GM23338 (cell line): ENCODE results near the gene UBE3B. TPM values are rescaled to one million over a fixed set of nuclear protein-coding genes. Genes with fewer than 3 reads are reported as not detected.

Experiments used
- ATAC-seq: fragments of 200-7000 bp; cut with Tn5 transposase; 3 replicates; pipeline ENCODE4 v1.9.1; 2020
- DNase-seq: peaks from one replicate; pipeline ENCODE4 v3.0.0-alpha.2; 2015; ENCODE audit warnings: low spot score
- H2AFZ ChIP-seq: fragments of 200-600 bp; sonication (generic); 2 replicates; pipeline ENCODE4 v1.8.0; 2016; ENCODE audit warnings: antibody characterized with exemption, mild to moderate bottlenecking, moderate library complexity
- H3F3A ChIP-seq: fragments of 200-600 bp; sonication (generic); replicated peaks from 2 replicates; pipeline ENCODE4 v1.8.0; 2017; ENCODE audit warnings: antibody characterized with exemption, mixed run types, low read depth
- H3K27ac ChIP-seq: fragments of 200-600 bp; sonication (generic); 2 replicates; pipeline ENCODE4 v1.6.1; 2016; ENCODE audit warnings: low read depth
- H3K27me3 ChIP-seq: fragments of 200-600 bp; sonication (generic); 2 replicates; pipeline ENCODE4 v1.8.0; 2016; ENCODE audit warnings: mild to moderate bottlenecking, mixed run types, moderate library complexity; ENCODE audit not compliant: insufficient read depth
- H3K36me3 ChIP-seq: fragments of 200-600 bp; sonication (generic); 2 replicates; pipeline ENCODE4 v1.8.0; 2016; ENCODE audit warnings: mild to moderate bottlenecking; ENCODE audit not compliant: insufficient read depth
- H3K4me1 ChIP-seq: fragments of 200-600 bp; sonication (generic); 2 replicates; pipeline ENCODE4 v1.8.0; 2016; ENCODE audit warnings: mild to moderate bottlenecking, moderate library complexity; ENCODE audit not compliant: insufficient read depth
- H3K4me2 ChIP-seq: fragments of 200-600 bp; sonication (generic); 2 replicates; pipeline ENCODE4 v1.7.1; 2017; ENCODE audit warnings: mixed run types
- H3K4me3 ChIP-seq: fragments of 200-600 bp; sonication (generic); 2 replicates; pipeline ENCODE4 v1.6.1; 2016; ENCODE audit warnings: mixed run types
- H3K79me2 ChIP-seq: fragments of 200-600 bp; sonication (generic); replicated peaks from 2 replicates; pipeline ENCODE4 v1.8.0; 2017; ENCODE audit warnings: mild to moderate bottlenecking; ENCODE audit not compliant: insufficient read depth
- H3K9me2 ChIP-seq: fragments of 200-600 bp; sonication (generic); 2 replicates; pipeline ENCODE4 v1.8.0; 2017; ENCODE audit not compliant: insufficient read depth
- H4K20me1 ChIP-seq: fragments of 200-600 bp; sonication (generic); replicated peaks from 2 replicates; pipeline ENCODE4 v1.8.0; 2017; ENCODE audit warnings: mild to moderate bottlenecking; ENCODE audit not compliant: insufficient read depth
- H3K27ac Mint-ChIP-seq: 2 replicates; pipeline ENCODE4 v1.8.0; 2020; ENCODE audit warnings: inconsistent platforms, mild to moderate bottlenecking, moderate library complexity, mixed read lengths
- H3K27me3 Mint-ChIP-seq: 3 replicates; pipeline ENCODE4 v1.8.0; 2022; ENCODE audit warnings: low read depth, mild to moderate bottlenecking, moderate library complexity, mixed read lengths, inconsistent platforms; ENCODE audit not compliant: insufficient read depth, poor library complexity
- H3K36me3 Mint-ChIP-seq: 3 replicates; pipeline ENCODE4 v1.8.0; 2021; ENCODE audit warnings: low read depth, mild to moderate bottlenecking, inconsistent platforms, moderate library complexity, mixed read lengths
- H3K4me1 Mint-ChIP-seq: 3 replicates; pipeline ENCODE4 v1.8.0; 2020; ENCODE audit warnings: mild to moderate bottlenecking, inconsistent platforms, mixed read lengths
- H3K4me3 Mint-ChIP-seq: 3 replicates; pipeline ENCODE4 v1.8.0; 2021; ENCODE audit warnings: moderate library complexity, mild to moderate bottlenecking, inconsistent platforms, mixed read lengths
- H3K9me3 Mint-ChIP-seq: 3 replicates; pipeline ENCODE4 v1.8.0; 2020; ENCODE audit warnings: moderate library complexity, mild to moderate bottlenecking, inconsistent platforms, mixed read lengths
- CREB1 ChIP-seq: fragments of 250-450 bp; sonication (Bioruptor Pico); IDR thresholded peaks from 2 replicates; pipeline ENCODE4 v1.5.0; 2020; ENCODE audit warnings: low read depth, mild to moderate bottlenecking, moderate library complexity
- EZH2 ChIP-seq: fragments of 200-600 bp; sonication (generic); IDR thresholded peaks from one replicate; pipeline ENCODE4 v1.8.0; 2017; ENCODE audit warnings: antibody characterized with exemption, mild to moderate bottlenecking, low read depth; ENCODE audit not compliant: unreplicated experiment
- EZH2phosphoT487 ChIP-seq: fragments of 200-600 bp; sonication (generic); IDR thresholded peaks from one replicate; pipeline ENCODE4 v1.8.1; 2018; ENCODE audit warnings: antibody characterized with exemption; ENCODE audit not compliant: unreplicated experiment
- JUNB ChIP-seq: IDR thresholded peaks from one replicate; pipeline ENCODE4 v1.6.1; 2016; ENCODE audit warnings: antibody characterized with exemption; ENCODE audit not compliant: unreplicated experiment
- NANOG ChIP-seq: IDR thresholded peaks from 2 replicates; pipeline ENCODE4 v1.6.1; 2016; ENCODE audit warnings: antibody characterized with exemption, borderline replicate concordance
- POLR2AphosphoS5 ChIP-seq: IDR thresholded peaks from 2 replicates; pipeline ENCODE4 v1.6.1; 2016; ENCODE audit warnings: antibody characterized with exemption, low read depth
- STAT1 ChIP-seq: IDR thresholded peaks from one replicate; pipeline ENCODE4 v1.6.1; 2016; ENCODE audit warnings: antibody characterized with exemption; ENCODE audit not compliant: unreplicated experiment
- ZNF114 ChIP-seq: fragments of 250-450 bp; sonication (Bioruptor Pico); IDR thresholded peaks from 2 replicates; pipeline ENCODE4 v1.5.0; 2020; ENCODE audit warnings: mild to moderate bottlenecking, moderate library complexity
- ZNF331 ChIP-seq: fragments of 250-450 bp; sonication (Bioruptor Pico); IDR thresholded peaks from 2 replicates; pipeline ENCODE4 v1.5.0; 2020; ENCODE audit warnings: low read depth, mild to moderate bottlenecking, moderate library complexity
- ZNF462 ChIP-seq: fragments of 250-450 bp; sonication (Bioruptor Pico); IDR thresholded peaks from 2 replicates; pipeline ENCODE4 v1.5.0; 2020; ENCODE audit warnings: mild to moderate bottlenecking, moderate library complexity
- polyA plus RNA-seq: library from polyadenylated mRNA; unstranded; fragments of >200 nt; fragmentation: Nextera tagmentation; extraction: Ambion mirVana; gene quantifications from 2 replicates; pipeline ENCODE4 v1.2.1, GENCODE V29; 2016
- total RNA-seq: library from RNA; depleted of rRNA; stranded (reverse); fragments of >200 nt; shearing (Covaris generic); gene quantifications from 2 replicates; pipeline ENCODE4 v1.2.3, GENCODE V29; 2014
- TF ChIP-seq, protein P1 (sequence below): IDR thresholded peaks from 2 replicates; pipeline ENCODE4 v1.6.1; 2016; ENCODE audit warnings: antibody characterized with exemption
- TF ChIP-seq, protein P2 (sequence below), 2 experiments: fragments of 200-600 bp in 1 of 2; sonication (generic) in 1 of 2; conservative IDR thresholded peaks; 2 replicates each; pipeline versions ENCODE4 v1.5.1 to v1.6.1; 2016 to 2017; ENCODE audit warnings: antibody characterized with exemption in 2 of 2, low read depth in 2 of 2, mild to moderate bottlenecking in 2 of 2, moderate library complexity in 1 of 2
- TF ChIP-seq, protein P3 (sequence below): IDR thresholded peaks from one replicate; pipeline ENCODE4 v1.6.1; 2018; ENCODE audit warnings: antibody characterized with exemption; ENCODE audit not compliant: unreplicated experiment

UBE3B gene
- total and polyA plus RNA-seq, 2 experiments from 2014 or later: 20.8 TPM

- Histone ChIP-seq H3K27me3 (no peaks in the 10 kb centered on the region), H3K4me2 (no peak overlapping the region), H3K9me2 (no peaks in the 10 kb centered on the region), H3K79me2 (no peaks in the 10 kb centered on the region), H3K4me1 (no peaks in the 10 kb centered on the region), H4K20me1 (no peaks in the 10 kb centered on the region), H3K36me3 (no peaks in the 10 kb centered on the region), H2AFZ (no peak overlapping the region), H3K27ac (no peak overlapping the region), H3F3A (no peaks in the 10 kb centered on the region), H3K4me3 (no peak overlapping the region)
- H3K27me3 Mint-ChIP-seq: peaks cover 17% of the 10 kb centered on the region
- DNase-seq: no peak
- ATAC-seq: no peak
- no peaks in the 10 kb centered on the region for H3K9me3 Mint-ChIP-seq
- no peaks in the 10 kb centered on the region for H3K4me1 Mint-ChIP-seq
- H3K27ac Mint-ChIP-seq: no peak overlapping the region
- TF ChIP-seq, protein P1, sequence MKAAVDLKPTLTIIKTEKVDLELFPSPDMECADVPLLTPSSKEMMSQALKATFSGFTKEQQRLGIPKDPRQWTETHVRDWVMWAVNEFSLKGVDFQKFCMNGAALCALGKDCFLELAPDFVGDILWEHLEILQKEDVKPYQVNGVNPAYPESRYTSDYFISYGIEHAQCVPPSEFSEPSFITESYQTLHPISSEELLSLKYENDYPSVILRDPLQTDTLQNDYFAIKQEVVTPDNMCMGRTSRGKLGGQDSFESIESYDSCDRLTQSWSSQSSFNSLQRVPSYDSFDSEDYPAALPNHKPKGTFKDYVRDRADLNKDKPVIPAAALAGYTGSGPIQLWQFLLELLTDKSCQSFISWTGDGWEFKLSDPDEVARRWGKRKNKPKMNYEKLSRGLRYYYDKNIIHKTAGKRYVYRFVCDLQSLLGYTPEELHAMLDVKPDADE: no peak
- TF ChIP-seq STAT1 (no peak), CREB1 (CRISPR knock-in tag) (no peak), POLR2AphosphoS5 (no peak), EZH2 (no peak), NANOG (no peak), EZH2phosphoT487 (no peak), ZNF462 (no peak), ZNF331 (CRISPR knock-in tag) (no peak), JUNB (no peak), ZNF114 (no peak)
- TF ChIP-seq, protein P2, sequence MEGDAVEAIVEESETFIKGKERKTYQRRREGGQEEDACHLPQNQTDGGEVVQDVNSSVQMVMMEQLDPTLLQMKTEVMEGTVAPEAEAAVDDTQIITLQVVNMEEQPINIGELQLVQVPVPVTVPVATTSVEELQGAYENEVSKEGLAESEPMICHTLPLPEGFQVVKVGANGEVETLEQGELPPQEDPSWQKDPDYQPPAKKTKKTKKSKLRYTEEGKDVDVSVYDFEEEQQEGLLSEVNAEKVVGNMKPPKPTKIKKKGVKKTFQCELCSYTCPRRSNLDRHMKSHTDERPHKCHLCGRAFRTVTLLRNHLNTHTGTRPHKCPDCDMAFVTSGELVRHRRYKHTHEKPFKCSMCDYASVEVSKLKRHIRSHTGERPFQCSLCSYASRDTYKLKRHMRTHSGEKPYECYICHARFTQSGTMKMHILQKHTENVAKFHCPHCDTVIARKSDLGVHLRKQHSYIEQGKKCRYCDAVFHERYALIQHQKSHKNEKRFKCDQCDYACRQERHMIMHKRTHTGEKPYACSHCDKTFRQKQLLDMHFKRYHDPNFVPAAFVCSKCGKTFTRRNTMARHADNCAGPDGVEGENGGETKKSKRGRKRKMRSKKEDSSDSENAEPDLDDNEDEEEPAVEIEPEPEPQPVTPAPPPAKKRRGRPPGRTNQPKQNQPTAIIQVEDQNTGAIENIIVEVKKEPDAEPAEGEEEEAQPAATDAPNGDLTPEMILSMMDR (conservative IDR thresholded peaks at IDR 0.05; ENCODE audit: low read depth in 2 of 2): no peak
- TF ChIP-seq, protein P3, sequence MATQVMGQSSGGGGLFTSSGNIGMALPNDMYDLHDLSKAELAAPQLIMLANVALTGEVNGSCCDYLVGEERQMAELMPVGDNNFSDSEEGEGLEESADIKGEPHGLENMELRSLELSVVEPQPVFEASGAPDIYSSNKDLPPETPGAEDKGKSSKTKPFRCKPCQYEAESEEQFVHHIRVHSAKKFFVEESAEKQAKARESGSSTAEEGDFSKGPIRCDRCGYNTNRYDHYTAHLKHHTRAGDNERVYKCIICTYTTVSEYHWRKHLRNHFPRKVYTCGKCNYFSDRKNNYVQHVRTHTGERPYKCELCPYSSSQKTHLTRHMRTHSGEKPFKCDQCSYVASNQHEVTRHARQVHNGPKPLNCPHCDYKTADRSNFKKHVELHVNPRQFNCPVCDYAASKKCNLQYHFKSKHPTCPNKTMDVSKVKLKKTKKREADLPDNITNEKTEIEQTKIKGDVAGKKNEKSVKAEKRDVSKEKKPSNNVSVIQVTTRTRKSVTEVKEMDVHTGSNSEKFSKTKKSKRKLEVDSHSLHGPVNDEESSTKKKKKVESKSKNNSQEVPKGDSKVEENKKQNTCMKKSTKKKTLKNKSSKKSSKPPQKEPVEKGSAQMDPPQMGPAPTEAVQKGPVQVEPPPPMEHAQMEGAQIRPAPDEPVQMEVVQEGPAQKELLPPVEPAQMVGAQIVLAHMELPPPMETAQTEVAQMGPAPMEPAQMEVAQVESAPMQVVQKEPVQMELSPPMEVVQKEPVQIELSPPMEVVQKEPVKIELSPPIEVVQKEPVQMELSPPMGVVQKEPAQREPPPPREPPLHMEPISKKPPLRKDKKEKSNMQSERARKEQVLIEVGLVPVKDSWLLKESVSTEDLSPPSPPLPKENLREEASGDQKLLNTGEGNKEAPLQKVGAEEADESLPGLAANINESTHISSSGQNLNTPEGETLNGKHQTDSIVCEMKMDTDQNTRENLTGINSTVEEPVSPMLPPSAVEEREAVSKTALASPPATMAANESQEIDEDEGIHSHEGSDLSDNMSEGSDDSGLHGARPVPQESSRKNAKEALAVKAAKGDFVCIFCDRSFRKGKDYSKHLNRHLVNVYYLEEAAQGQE: no peak
- no peaks in the 10 kb centered on the region for H3K36me3 Mint-ChIP-seq
- H3K4me3 Mint-ChIP-seq: no peak overlapping the region
Measured at GRCh38 chr12:109542014-109542413, 64.6 kb downstream of the UBE3B start.
